Measurements from ENCODE around the gene UBASH3B.
"Not testable (repeated sequence)": the region's sequence is repeated elsewhere in the genome, so short reads cannot be mapped to it uniquely, and the experiment has no call there.

Gene UBASH3B

DNA sequence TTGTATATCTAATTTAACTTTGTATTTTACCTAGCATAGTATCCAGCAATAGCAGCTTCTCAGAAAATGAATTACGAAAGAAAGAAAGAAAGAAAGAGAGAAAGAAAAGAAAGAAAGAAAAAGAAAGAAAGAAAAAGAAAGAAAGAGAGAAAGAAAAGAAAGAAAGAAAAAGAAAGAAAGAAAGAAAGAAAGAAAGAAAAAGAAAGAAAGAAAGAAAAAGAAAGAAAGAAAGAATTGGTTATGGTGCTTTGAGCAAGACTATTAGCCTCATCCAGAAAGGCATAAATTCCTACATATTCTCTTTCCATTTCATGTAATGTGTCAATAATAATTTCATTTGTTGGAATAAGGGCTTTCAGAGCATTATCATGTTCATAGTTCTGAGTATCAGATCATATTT lies 207.6 kb downstream of the UBASH3B start:
- peaks cover 18% of the 10 kb centered on the region for H3K4me1 Mint-ChIP-seq (ENCODE audit: low read depth)
- H3K27ac Mint-ChIP-seq = peak overlapping the region; percentile 75
- not testable (repeated sequence) for H3K9me3 Mint-ChIP-seq (ENCODE audit: low read depth); H3K27me3 Mint-ChIP-seq; H3K4me3 Mint-ChIP-seq
- H3K36me3 Mint-ChIP-seq = peaks cover 32% of the 10 kb centered on the region

DNA sequence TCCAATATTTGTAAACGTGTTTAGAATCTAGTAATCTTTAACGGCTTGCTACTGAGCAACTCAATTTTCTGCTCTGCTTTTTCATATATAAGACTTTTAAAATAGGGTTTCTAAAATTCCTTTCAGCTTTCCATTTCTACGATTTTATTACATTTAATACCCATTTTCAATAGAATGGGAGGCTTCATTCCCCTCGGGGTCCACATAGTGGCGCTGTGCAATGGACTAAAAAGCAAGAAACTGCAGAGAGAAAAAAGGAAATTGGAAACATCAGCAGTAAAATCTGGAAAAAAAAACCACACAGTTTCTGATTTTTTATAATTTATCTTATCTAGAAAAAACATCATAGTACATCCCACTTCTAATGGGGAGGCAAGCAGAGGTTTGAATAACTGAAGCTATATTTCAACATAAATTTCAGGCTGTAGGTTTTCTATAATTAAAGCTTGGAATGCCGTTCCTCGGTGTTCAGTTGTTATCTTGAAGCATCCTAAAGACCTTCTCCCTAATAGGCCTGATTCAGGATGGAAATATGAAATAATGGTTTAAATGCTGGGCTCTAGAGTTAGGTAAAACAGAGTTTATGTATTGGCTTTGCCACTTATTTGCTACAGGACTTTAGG lies 208.3 kb downstream of the UBASH3B start:
- Mint-ChIP-seq H3K4me3 (no peak overlapping the region), H3K36me3 (peaks cover 32% of the 10 kb centered on the region), H3K9me3 (ENCODE audit: low read depth) (no peaks in the 10 kb centered on the region), H3K4me1 (ENCODE audit: low read depth) (peaks cover 18% of the 10 kb centered on the region), H3K27ac (peak overlapping the region; percentile 68), H3K27me3 (no peaks in the 10 kb centered on the region)
